GM12874 (cell line): ENCODE measurements around the gene SNX25.

Source experiments
- CTCF ChIP-seq: IDR thresholded peaks from 2 replicates; pipeline ENCODE4 v1.5.1; 2011; ENCODE audit warnings: low read depth, mild to moderate bottlenecking, control low read depth, low read length, moderate library complexity; ENCODE audit not compliant: insufficient read depth

Gene SNX25

GRCh38 chr4:185412412-185412811 is 203.0 kb downstream of the SNX25 start:
- no peak for TF ChIP-seq CTCF
